MM.1S (cell line): ENCODE data around the gene SPSB3.

ENCODE experiments used
- DNase-seq: peaks from one replicate; pipeline ENCODE4 v3.0.0-alpha.2; 2015
- H2AFZ ChIP-seq: fragments of 300-600 bp; sonication (generic); 2 replicates; pipeline ENCODE4 v1.6.0; 2016; ENCODE audit warnings: antibody characterized with exemption, low read length
- H3F3A ChIP-seq: fragments of 300-600 bp; sonication (generic); 2 replicates; pipeline ENCODE4 v1.6.1; 2016; ENCODE audit warnings: mild to moderate bottlenecking, antibody characterized with exemption, low read length, moderate library complexity, mixed read lengths; ENCODE audit not compliant: insufficient read depth
- H3K27ac ChIP-seq: fragments of 300-600 bp; sonication (generic); 2 replicates; pipeline ENCODE4 v1.5.1; 2016; ENCODE audit warnings: mild to moderate bottlenecking, low read length
- H3K27me3 ChIP-seq: fragments of 300-600 bp; sonication (generic); replicated peaks from 2 replicates; pipeline ENCODE4 v1.6.0; 2016; ENCODE audit warnings: low read length; ENCODE audit not compliant: insufficient read depth
- H3K36me3 ChIP-seq: fragments of 300-600 bp; sonication (generic); replicated peaks from 2 replicates; pipeline ENCODE4 v1.6.1; 2016; ENCODE audit warnings: mild to moderate bottlenecking, low read length, mixed read lengths; ENCODE audit not compliant: insufficient read depth
- H3K4me1 ChIP-seq: fragments of 300-600 bp; sonication (generic); 2 replicates; pipeline ENCODE4 v1.6.1; 2016; ENCODE audit warnings: low read length, mixed read lengths
- H3K4me2 ChIP-seq: fragments of 300-600 bp; sonication (generic); 2 replicates; pipeline ENCODE4 v1.6.0; 2016; ENCODE audit warnings: low read depth, low read length
- H3K4me3 ChIP-seq: fragments of 300-600 bp; sonication (generic); 2 replicates; pipeline ENCODE4 v1.5.1; 2016; ENCODE audit warnings: low read length, mixed read lengths
- H3K79me2 ChIP-seq: fragments of 300-600 bp; sonication (generic); 2 replicates; pipeline ENCODE4 v1.6.1; 2016; ENCODE audit warnings: mixed run types, low read length, mixed read lengths
- H3K9ac ChIP-seq: fragments of 300-600 bp; sonication (generic); 2 replicates; pipeline ENCODE4 v1.6.1; 2016; ENCODE audit warnings: low read length, mixed read lengths
- H3K9me2 ChIP-seq: fragments of 300-600 bp; sonication (generic); replicated peaks from 2 replicates; pipeline ENCODE4 v1.6.1; 2016; ENCODE audit warnings: mild to moderate bottlenecking, low read length, mixed read lengths; ENCODE audit not compliant: insufficient read depth
- H3K9me3 ChIP-seq: fragments of 300-600 bp; sonication (generic); replicated peaks from 2 replicates; pipeline ENCODE4 v1.6.1; 2016; ENCODE audit warnings: mild to moderate bottlenecking, low read length, mixed read lengths; ENCODE audit not compliant: insufficient read depth
- H4K20me1 ChIP-seq: fragments of 300-600 bp; sonication (generic); 2 replicates; pipeline ENCODE4 v1.6.1; 2016; ENCODE audit warnings: mild to moderate bottlenecking, low read length, moderate library complexity, mixed read lengths; ENCODE audit not compliant: insufficient read depth
- CTCF ChIP-seq: fragments of 300-600 bp; sonication (generic); IDR thresholded peaks from 2 replicates; pipeline ENCODE4 v1.5.1; 2016; ENCODE audit warnings: antibody characterized with exemption, low read length, mixed read lengths
- EZH2 ChIP-seq: fragments of 300-600 bp; sonication (generic); optimal IDR thresholded peaks from 2 replicates; pipeline ENCODE3; 2017; ENCODE audit warnings: low read depth, mild to moderate bottlenecking, antibody characterized with exemption, low read length, mixed read lengths
- EZH2phosphoT487 ChIP-seq: fragments of 300-600 bp; sonication (generic); IDR thresholded peaks from 2 replicates; pipeline ENCODE4 v1.6.1; 2018; ENCODE audit warnings: antibody characterized with exemption, low read length

SPSB3 gene

GRCh38 chr16:1759511-1759910 is 22.9 kb downstream of the SPSB3 start:
- H3K9ac ChIP-seq = no peak overlapping the region
- H4K20me1 ChIP-seq = no peaks in the 10 kb centered on the region
- no peak overlapping the region for H3K4me3 ChIP-seq
- H3K4me2 ChIP-seq = no peak overlapping the region
- no peaks in the 10 kb centered on the region for H3K36me3 ChIP-seq
- no peaks in the 10 kb centered on the region for H3K4me1 ChIP-seq
- no peak for DNase-seq
- no peaks in the 10 kb centered on the region for H3K79me2 ChIP-seq
- H3F3A ChIP-seq = no peaks in the 10 kb centered on the region
- H3K9me2 ChIP-seq = no peaks in the 10 kb centered on the region
- no peak for TF ChIP-seq EZH2phosphoT487
- TF ChIP-seq CTCF = no peak
- TF ChIP-seq EZH2 = no peak
- no peaks in the 10 kb centered on the region for H3K27me3 ChIP-seq
- no peaks in the 10 kb centered on the region for H3K9me3 ChIP-seq
- H3K27ac ChIP-seq = no peak overlapping the region
- no peak overlapping the region for H2AFZ ChIP-seq

- no peak overlapping the region for H3K27ac ChIP-seq
- no peaks in the 10 kb centered on the region for H3K9me2 ChIP-seq
- H2AFZ ChIP-seq = no peak overlapping the region
- H3K9me3 ChIP-seq = no peaks in the 10 kb centered on the region
- DNase-seq = no peak
- no peaks in the 10 kb centered on the region for H3K27me3 ChIP-seq
- no peak overlapping the region for H3K4me3 ChIP-seq
- H3K9ac ChIP-seq = no peak overlapping the region
- TF ChIP-seq EZH2 (no peak), EZH2phosphoT487 (no peak), CTCF (no peak)
- no peaks in the 10 kb centered on the region for H3F3A ChIP-seq
- H4K20me1 ChIP-seq = no peaks in the 10 kb centered on the region
- no peaks in the 10 kb centered on the region for H3K79me2 ChIP-seq
- H3K4me1 ChIP-seq = no peaks in the 10 kb centered on the region
- H3K36me3 ChIP-seq = no peaks in the 10 kb centered on the region
- no peak overlapping the region for H3K4me2 ChIP-seq
Measured at GRCh38 chr16:1758923-1759322, 23.4 kb downstream of the SPSB3 start.

- Histone ChIP-seq H3K9me2 (no peaks in the 10 kb centered on the region), H3K4me3 (no peak overlapping the region), H3K36me3 (no peaks in the 10 kb centered on the region), H4K20me1 (no peaks in the 10 kb centered on the region), H3K27me3 (no peaks in the 10 kb centered on the region), H3F3A (no peaks in the 10 kb centered on the region), H3K79me2 (no peaks in the 10 kb centered on the region), H2AFZ (no peak overlapping the region), H3K27ac (no peak overlapping the region), H3K9me3 (no peaks in the 10 kb centered on the region), H3K4me2 (no peak overlapping the region), H3K4me1 (no peaks in the 10 kb centered on the region), H3K9ac (no peak overlapping the region)
- TF ChIP-seq EZH2phosphoT487 (no peak), EZH2 (no peak), CTCF (no peak)
- DNase-seq = no peak
Measured at GRCh38 chr16:1757714-1758461, 24.5 kb downstream of the SPSB3 start.
